ENCODE data around the gene JAKMIP1.

GRCh38 chr4:6229671-6230501 lies 29.5 kb upstream of the JAKMIP1 start:
- TF ChIP-seq POLR2A (IDR thresholded peaks at IDR 0.05; ENCODE audit: low read depth, low read length) (no peak), POLR2AphosphoS5 (IDR thresholded peaks at IDR 0.05; ENCODE audit: low read depth, low read length) (no peak), TAF1 (IDR thresholded peaks at IDR 0.05; ENCODE audit: low read depth, low read length) (no peak), PAX5 (IDR thresholded peaks at IDR 0.05; ENCODE audit: insufficient read depth, low read length, severe bottlenecking) (no peak), POU2F2 (IDR thresholded peaks at IDR 0.05; ENCODE audit: low read depth, low read length) (no peak)
